ENCODE results near the gene OTOGL.
A peak's percentile ranks its signal among the peaks of the same experiment; 100 is the strongest.
"Not testable (repeated sequence)": the region's sequence is repeated elsewhere in the genome, so short reads cannot be mapped to it uniquely, and the experiment has no call there.

The OTOGL gene

DNA sequence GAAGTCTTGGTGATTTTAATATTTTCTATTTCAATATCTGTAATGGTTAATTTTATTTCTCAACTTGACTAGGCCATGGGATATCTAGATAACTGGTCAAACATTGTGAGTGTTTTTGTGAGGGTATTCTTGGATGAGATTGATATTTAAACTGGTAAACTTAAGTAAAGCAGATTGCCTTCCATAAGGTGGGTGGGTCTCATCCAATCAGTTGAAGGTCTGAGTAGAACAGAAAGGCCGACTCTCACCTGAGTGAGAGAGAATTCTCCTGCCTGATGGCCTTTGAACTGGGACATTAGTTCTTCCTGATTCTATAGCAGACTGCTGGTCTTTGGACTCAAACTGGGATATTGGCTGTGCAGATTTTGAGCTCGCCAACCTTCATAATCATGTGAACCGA, 36.3 kb downstream of the OTOGL start:
- DNase-seq, result no peak

DNA sequence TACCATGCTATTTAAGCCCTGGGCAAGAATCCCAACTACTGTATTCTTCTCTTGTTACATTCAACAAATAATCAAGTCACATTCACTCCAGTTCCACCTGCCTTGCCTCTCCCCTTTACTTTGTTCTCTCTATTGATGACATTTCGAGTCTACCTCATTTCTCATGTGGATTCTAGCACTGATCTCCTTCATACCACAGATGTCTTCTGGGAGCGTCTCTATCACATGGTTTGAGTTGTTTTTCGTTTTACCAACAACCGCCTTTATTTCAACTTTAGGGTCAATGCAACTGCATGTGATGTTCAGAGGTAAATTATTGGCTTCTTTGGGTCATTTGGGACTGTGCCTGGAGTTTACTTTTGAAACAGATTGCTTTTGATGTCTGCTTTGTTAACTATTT, 40.7 kb downstream of the OTOGL start:
- DNase-seq, result no peak

DNA sequence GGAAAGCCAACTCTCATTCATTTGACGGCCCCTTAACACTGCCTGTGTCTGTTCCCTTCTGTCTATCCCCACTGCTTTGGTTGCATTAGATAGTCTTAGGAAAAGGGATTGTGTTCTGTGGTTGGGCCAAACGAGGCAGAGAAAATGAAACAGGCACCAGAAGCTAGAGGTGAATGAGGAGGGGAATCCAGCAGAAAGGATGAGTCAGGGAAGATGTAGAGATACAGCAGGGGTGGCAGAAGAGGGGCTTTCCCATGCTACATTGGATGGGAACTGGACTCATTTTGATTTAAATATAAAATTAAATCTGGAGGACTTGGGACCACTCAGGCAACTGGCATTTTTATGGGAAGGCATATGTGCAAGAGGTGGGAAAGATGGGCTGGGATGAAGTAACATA, 43.3 kb downstream of the OTOGL start:
- peak; percentile 2 for DNase-seq

DNA sequence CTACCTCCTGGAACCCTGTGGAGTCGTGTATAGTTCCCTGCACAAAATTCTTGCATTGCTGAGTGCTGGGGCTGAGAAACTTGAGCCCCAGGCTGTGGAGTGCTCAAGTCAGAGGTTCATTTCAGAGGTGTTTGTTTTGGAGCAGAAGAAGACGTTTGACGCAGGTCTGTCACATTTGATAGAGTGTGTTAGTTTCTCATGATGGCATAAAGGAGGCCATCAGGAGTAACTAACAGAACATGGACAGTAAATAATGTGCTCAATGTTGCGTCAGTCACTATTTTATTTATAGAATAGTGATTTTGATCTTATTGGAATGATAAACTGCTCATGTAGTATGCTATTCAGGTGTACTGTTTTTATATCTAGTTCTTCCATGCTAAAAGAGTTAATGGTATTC, 44.2 kb downstream of the OTOGL start:
- no peak for DNase-seq

DNA sequence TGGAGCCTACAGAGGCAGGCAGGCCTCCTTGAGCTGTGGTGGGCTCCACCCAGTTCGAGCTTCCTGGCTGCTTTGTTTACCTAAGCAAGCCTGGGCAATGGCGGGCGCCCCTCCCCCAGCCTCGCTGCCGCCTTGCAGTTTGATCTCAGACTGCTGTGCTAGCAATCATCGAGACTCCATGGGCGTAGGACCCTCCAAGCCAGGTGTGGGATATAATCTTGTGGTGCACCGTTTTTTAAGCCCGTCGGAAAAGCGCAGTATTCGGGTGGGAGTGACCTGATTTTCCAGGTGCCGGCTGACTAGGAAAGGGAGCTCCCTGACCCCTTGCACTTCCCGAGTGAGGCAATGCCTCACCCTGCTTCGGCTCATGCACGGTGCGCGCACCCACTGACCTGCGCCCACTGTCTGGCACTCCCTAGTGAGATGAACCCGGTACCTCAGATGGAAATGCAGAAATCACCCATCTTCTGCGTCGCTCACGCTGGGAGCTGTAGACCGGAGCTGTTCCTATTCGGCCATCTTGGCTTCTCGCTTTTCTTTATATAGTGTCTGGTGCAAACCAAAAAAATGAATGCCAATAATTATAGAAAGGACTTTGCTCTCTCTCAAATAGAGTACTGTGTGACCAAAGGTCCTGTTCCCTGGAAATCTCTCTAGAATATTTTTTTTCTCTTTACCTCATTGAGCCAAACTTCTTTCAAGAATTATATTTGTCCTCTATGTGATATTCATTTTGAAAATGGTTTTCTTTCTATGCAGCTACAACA, 50.4 kb downstream of the OTOGL start:
- not testable (repeated sequence) for DNase-seq

DNA sequence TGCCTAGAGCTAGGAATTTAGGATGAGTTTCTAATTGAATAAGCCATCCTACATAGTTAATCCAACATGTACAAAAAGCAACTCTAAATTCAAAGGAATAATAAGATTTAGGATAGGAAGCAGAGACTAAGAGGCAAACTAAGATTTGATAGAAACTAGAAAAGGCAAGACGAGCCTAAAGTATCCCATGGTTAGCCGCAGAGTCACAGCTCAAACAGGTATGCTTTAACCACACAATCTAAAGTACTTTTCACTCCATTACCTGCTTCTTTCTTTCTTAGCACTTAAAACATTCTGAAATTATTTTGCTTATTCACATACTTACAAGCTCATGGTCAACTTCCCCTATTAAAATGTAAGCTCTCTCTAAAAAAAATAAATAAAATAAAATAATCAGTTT, 51.8 kb downstream of the OTOGL start:
- DNase-seq, result no peak

DNA sequence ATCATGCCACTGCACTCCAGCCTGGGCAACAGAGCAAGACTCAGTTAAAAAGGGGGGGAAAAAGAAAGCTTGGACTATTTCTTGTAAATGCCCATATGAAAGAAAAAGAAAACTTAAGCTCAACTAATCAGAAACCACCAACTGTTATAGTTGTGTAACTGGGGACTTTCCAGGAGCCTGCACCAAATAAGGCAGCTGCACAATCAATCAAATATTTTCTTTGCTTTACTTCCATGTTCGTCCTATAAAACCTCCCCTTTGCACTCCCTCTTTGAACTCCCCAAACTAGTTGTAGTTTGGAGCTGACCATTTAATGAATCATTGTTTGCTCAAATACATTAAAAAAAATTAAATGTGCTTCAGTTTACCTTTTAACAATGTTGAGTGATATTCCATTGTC, 54.9 kb downstream of the OTOGL start:
- no peak for DNase-seq

DNA sequence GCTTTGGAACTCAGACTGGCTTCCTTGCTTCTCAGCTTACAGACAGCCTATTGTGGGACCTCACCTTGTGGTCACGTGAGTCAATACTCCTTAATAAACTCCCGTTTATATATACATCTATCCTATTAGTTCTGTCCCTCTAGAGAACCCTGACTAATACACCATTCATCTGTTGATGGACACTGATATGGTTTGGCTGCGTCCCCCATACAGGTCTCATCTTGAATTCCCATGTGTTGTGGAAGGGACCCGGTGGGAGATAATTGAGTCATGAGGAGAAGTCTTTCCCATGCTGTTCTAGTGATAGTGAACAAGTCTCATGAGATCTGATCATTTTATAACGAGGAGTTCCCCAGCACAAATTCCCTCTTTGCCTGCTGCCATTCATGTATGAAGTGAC, 57.0 kb downstream of the OTOGL start:
- DNase-seq, result no peak

DNA sequence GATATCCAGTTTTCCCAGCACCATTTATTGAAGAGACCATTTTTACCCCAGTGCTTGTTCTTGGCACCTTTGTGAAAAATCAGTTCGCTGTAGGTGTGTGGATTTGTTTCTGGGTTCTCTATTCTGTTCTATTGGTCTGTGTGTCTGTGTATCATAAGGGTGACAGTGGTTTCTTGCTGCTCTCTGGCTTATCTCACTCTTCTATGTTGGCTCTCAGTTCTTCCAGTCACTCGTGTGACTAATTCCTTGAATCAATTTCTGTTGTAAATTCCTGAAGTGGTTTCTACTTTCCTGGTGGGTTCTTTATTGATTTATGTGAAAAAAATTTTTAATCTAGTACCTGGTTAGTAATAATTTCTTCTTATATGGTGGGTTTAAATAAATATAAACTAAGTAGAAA, 58.3 kb downstream of the OTOGL start:
- DNase-seq, result no peak

DNA sequence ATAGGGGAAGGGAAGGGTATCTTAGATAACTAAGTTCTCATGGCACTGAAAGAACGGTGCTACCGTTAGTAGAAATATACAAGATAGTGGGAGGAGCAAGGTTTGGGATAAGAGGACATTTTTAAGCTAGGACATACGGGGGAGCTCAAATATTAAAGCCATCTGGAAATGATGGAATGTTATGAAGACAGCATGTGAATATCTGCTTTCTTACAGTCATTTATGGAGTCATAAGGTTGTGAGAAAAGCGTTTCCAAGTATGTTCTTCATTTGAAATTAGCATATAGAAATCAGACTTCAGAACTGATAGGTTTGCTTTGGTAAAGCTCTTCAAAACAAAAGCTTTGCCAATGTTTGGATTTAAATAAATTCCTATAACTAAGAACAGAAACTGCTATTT, 62.3 kb downstream of the OTOGL start:
- no peak for DNase-seq

DNA sequence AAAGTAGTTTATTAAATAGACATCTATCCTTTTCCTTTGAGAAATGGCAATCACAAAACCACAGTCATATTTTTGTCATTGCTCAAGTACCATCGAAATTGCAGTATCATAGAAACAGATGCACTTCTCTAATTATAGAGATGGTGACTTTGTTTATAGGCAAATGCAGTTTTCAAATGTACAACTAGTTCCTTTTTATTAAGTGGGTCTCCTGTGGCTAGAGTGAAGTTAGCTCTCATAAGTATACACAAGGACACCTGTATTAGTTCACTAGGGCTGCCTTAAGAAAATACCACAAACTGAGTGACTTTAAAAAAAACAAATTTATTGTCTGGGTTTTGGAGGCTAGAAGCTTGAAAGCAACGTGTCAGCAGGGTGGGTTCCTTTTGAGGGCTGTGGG, 62.8 kb downstream of the OTOGL start:
- DNase-seq, result no peak

DNA sequence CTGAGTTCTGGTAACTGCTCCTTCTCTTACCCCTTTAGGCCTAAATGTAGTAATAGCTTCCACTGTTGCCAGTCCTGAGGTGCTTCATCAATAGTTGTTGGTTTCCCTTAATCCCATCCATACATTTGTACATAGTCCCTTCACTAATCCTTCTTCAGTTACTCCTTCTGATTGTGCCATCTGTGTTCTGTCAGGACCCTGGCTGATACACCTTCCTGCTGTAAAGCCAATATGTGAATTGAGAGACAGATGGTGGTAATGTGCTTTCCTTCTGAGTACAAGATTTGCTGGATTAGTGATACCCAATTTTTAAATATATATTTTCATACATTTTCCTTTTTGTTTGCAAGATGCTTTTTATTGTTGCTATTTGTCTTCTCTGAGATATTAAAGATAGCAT, 66.4 kb downstream of the OTOGL start:
- no peak for DNase-seq

DNA sequence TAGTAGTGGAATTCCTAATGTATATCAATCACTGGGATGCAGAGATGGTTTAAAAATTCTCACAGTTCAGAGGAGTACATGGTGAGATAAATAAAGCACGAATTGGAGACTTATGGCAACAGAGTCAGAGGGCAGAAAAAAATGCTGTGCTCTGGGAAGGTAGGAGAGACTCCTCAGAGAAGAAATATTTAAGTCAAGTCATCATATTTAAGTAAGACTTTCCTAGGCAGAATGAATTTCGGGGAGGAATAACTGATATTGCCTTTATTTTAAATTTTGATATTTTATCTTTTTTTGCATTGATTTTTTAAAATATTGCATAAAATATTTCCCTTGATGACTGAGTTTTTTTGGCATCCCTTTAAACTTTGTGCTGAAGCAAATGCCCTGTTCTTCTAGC, 67.4 kb downstream of the OTOGL start:
- no peak for DNase-seq

DNA sequence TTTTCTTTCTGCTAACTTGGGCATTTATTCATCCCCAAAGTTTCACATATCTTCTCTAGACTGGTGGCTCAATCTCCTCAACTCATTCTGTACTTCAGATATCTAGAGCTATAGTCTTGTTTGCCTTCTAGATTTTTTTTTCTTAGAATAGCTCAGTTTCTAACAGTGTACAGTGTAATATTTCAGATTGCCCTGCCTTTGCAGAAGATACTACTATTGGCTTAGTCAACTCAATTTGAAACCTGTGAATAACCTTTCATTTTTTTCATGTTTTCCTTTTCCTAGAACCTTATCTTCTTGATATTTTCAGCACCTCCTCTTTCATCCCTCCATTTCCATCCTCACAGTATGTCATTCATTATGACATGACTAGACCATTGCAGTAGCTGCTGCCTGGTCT, 69.6 kb downstream of the OTOGL start:
- DNase-seq, result no peak

DNA sequence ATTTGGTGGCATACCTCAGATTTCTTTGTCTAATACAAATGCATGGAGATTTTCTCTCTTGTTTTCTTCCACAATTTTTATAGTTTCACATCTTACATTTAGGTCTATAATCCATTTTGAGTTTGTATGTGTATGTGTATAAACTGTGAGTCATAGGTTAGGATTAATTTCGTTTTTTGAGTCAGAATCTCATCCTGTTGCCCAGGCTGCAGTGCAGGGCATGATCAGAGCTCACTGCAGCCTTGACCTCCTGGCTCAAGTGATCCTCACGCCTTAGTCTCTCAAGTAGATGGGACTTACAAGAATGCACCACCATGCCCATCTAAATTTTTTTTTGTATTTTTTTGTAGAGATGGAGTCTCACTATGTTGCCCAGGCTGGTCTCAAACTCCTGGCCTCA, 71.6 kb downstream of the OTOGL start:
- DNase-seq, result no peak

DNA sequence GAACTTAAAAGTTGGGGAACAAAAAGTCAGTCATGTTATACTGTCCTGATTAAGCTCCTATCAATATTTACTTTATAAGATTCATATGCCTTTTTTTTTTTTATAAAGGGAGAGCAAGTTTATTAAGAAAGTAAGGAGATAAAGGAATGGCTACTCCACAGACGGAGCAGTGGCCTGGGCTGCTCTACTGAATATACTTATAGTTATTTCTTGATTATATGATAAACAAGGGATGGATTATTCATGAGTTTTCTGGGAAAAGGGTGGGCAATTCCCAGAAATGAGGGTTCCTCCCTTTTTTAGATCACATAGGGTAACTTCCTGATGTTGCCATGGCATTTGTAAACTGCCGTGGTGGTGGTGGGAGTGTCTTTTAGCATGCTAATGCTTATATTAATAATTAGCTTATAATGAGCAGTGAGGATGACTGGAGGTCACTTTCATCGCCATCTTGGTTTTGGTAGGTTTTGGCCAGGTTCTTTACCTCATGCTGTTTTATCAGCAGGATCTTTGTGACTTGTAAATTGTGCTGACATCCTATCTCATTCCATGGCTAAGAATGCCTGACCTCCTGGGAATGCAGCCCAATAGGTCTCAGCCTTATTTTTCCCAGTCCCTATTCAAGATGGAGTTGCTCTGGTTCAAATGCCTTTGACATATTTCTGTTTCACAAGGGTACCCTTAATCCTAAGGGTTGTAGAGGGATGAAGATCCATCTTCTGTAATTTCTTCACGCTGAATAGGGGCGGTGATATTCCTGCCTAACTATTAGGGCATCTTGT, 73.9 kb downstream of the OTOGL start:
- DNase-seq, result no peak

DNA sequence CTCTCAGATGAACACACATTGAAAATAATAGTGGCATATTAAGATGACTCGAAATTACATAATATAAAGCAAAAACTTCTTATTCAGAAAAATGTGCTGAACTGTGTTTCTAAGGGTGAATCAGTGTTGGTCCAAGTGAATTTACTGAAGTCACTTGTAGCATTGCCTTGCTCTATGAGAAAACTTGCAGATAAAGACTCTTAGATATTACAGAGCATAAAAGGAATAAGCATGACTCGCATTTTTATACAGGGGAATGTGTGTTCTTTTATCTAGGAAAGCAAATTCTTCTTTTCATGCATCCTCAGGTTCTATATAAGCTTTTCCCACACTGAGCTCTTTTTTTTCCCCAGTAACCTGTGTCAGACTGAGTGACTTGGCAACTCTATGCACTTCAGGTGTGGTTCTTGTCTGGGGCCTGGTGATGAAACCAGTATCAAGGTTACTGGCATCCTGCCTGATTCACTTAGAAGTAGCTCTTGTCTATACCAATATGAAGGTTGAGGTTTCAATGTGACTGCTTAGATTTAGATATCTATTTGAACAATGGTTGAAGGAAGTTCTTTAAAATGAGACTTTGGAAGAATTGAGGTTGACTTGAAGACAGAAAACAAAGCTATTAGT, 76.1 kb downstream of the OTOGL start:
- no peak for DNase-seq

DNA sequence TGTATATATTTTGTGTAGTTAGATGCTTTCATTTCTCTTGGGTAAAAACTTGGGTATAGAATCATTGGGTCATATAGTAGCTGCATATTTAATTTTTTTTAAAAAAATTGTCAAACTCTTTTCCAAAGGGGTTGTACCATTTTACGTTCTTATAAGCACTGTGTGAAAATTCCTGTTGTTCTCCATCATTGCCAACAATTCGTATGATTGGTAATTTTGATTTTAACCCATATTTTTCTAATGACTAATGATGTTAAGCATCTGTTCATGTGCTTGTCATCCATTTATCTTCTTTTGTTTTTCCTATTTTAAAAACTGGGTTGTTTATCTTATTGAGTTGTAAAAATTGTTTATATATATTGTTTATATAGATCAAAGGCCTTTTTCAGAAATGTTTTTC, 77.4 kb downstream of the OTOGL start:
- DNase-seq, result no peak

DNA sequence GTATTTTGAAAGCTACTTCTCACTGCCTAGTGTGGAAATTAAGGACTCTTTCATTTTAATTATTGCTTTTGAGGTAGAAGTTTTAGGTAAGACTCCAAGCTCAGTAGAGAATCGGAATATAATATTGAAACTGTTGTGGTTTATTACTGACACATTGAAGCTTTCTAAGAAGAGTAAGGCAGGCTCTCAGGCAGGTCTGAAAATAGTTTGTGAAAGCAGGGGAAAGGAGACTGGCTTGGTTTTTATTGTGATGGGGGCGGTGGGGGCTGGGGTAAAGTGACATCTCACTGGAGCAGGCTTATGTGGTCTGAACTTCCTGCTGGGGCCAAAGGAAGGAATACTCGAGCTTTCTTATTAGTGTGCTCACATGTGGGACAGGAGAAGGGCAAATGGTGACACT, 79.5 kb downstream of the OTOGL start:
- DNase-seq, result peak; percentile 20

DNA sequence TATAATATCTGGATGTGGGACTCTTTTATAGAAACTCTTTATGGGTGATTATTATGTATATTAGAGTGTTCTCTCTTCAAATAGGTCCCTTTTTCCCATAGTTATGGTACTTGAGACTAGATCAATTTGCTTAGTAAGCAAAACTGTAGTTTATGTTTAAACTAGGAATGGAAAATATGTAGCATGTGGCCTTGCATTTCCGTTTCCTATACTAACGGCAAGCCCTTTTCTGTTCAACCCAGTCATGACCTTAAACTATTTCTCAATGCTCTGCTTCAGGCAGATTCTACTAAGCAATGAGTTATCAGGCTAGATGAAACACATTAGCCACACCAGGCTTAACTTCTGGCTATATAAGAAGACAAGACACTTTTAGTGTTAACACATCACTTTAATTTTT, 84.6 kb downstream of the OTOGL start:
- DNase-seq, result no peak

DNA sequence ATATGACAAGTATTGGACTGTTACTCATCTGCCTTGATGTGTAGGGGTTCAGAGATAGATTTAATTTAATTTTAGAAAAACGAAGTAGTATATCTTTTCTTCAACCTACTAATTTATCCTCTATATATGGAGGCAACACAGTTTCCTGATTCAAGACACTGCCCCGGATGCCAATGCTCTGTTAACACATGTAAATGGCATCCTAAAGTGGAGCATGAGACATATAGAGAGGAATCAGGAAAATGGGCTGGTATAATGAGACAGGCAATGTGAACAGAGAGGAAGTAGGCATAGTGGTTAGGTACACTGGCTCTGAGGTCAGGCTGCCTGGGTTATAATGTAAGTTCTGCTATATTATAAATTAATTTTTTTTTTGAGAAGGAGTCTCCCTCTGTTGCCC, 85.6 kb downstream of the OTOGL start:
- no peak for DNase-seq

DNA sequence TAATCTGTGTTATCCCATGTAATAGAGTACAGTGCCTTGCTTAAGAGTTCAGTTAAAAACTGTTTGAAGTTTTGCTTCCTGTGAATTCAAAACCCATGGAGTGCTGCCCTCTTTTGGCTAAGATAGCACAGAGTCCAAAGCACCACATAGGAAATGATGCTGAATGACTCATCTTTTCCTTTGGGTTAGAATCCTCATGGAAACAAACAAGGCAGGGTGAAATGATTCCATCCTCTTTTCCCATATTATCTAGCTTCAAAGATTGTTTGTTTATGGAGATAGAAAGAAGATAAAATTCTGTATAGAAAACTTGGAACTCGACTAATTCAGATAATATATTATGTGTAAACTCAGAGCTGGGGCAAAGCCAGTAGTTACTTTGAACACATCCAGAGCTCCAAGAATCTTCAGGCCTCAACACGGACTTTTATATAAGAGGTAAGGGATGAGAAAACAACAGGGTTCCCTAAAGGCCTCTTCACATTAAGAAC, 87.4 kb downstream of the OTOGL start:
- DNase-seq, result peak; percentile 14

DNA sequence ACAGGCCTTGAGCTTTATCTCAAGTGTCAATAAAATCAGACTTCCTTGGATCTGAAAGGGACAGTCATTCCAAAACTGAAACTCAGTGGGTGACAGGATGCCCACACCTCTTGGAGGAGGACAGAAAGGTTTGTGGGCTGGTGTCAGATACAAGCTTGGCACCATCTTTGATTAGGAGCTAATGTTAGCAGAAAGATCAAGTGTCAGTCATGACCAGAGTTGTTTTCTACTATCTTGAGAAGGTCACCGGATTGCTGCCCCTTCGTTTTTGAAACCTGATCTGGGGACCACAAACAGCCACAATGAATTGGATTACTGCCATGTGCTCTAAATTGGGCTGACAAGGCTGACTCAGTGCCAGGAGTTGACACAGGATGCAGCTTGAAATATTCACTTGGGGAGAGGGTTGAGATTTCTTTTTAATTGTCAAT, 88.3 kb downstream of the OTOGL start:
- peak; percentile 2 for DNase-seq

DNA sequence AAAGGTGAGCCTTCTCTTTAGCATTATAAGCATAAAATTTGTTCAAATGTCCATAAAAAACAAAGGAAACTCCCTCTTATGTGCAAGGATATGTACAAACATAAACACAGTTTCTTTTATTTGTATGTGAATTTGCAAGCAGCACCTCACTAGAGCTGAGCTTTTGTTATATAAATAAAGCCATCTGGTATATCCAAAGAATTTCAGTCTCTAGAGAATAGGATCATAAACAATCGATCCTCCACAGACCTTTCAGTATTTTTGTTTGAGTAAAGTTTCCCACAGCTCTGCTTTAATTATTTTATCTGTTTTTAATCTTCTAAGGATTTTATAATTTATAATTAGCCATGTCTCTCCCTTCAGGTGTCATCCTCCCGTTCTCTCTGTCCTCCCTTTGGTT, 89.2 kb downstream of the OTOGL start:
- no peak for DNase-seq

All from stimulated activated CD4-positive, alpha-beta T cell treated with anti-CD3 and anti-CD28 coated beads, Interleukin-15, amount 100 ng/mL, for 24 hours (primary cell).